WTC11 (cell line): ENCODE measurements around the gene WWOX. TPM values are rescaled to one million over a fixed set of nuclear protein-coding genes. Genes with fewer than 3 reads are reported as not detected.

ENCODE experiments used
- ATAC-seq: fragments of 200-7000 bp; cut with Tn5 transposase; 2 replicates; pipeline ENCODE4 v1.10.0; 2021; ENCODE audit warnings: mild to moderate bottlenecking, moderate library complexity
- CTCF ChIA-PET: fragments of 300-600 bp; sonication (Branson Sonifier 250); formaldehyde crosslinking; loops from one replicate; lab custom pipeline; 2021; ENCODE audit warnings: antibody characterized with exemption; lab: Charles Lee
- POLR2A ChIA-PET: fragments of 350-600 bp; sonication (Branson Sonifier 250); formaldehyde crosslinking; loops from one replicate; lab custom pipeline; 2021; ENCODE audit warnings: antibody characterized with exemption; lab: Charles Lee
- DNase-seq: peaks from one replicate; pipeline ENCODE4 v3.0.0; 2021; ENCODE audit warnings: low spot score
- H3K27ac Mint-ChIP-seq: 2 replicates; pipeline ENCODE4 v1.8.0; 2021; ENCODE audit warnings: mixed read lengths
- H3K27me3 Mint-ChIP-seq: 2 replicates; pipeline ENCODE4 v1.8.0; 2021; ENCODE audit warnings: low read depth, mild to moderate bottlenecking, moderate library complexity, mixed read lengths
- H3K36me3 Mint-ChIP-seq: 2 replicates; pipeline ENCODE4 v1.8.0; 2021; ENCODE audit warnings: mixed read lengths
- H3K4me1 Mint-ChIP-seq: 2 replicates; pipeline ENCODE4 v1.8.0; 2022; ENCODE audit warnings: mixed read lengths
- H3K4me3 Mint-ChIP-seq: 2 replicates; pipeline ENCODE4 v1.8.0; 2021; ENCODE audit warnings: mild to moderate bottlenecking, moderate library complexity, mixed read lengths
- H3K9me3 Mint-ChIP-seq: 2 replicates; pipeline ENCODE4 v1.8.0; 2021; ENCODE audit warnings: mixed read lengths
- E2F1 ChIP-seq: sonication (generic); formaldehyde crosslinking; IDR thresholded peaks from 2 replicates; pipeline ENCODE4 v1.8.0; 2022; ENCODE audit warnings: mild to moderate bottlenecking, missing genetic modification reagents
- E2F5 ChIP-seq: sonication (generic); formaldehyde crosslinking; IDR thresholded peaks from 2 replicates; pipeline ENCODE4 v1.8.1; 2022; ENCODE audit warnings: mild to moderate bottlenecking, moderate library complexity, missing genetic modification reagents
- EMX1 ChIP-seq: fragments of 250-450 bp; sonication (Bioruptor Pico); IDR thresholded peaks from 2 replicates; pipeline ENCODE4 v1.8.0; 2021; ENCODE audit warnings: mild to moderate bottlenecking
- ERG ChIP-seq: fragments of 250-450 bp; sonication (Bioruptor Pico); IDR thresholded peaks from 2 replicates; pipeline ENCODE4 v1.8.0; 2021; ENCODE audit warnings: mild to moderate bottlenecking
- GTF2I ChIP-seq: fragments of 250-450 bp; sonication (Bioruptor Pico); conservative IDR thresholded peaks from 2 replicates; pipeline ENCODE4 v1.4.0; 2021; ENCODE audit warnings: mild to moderate bottlenecking
- HMGXB4 ChIP-seq: sonication (generic); formaldehyde crosslinking; IDR thresholded peaks from 2 replicates; pipeline ENCODE4 v1.8.1; 2023; ENCODE audit warnings: mild to moderate bottlenecking, moderate library complexity, missing genetic modification reagents
- IRF2 ChIP-seq: sonication (generic); formaldehyde crosslinking; IDR thresholded peaks from 2 replicates; pipeline ENCODE4 v1.8.0; 2022; ENCODE audit warnings: low read depth, missing genetic modification reagents, borderline replicate concordance
- NFYB ChIP-seq: sonication (generic); formaldehyde crosslinking; conservative IDR thresholded peaks from 2 replicates; pipeline ENCODE4 v1.8.0; 2022; ENCODE audit warnings: low read depth, missing genetic modification reagents
- NR3C1 ChIP-seq: sonication (generic); formaldehyde crosslinking; conservative IDR thresholded peaks from 2 replicates; pipeline ENCODE4 v1.8.1; 2023; ENCODE audit warnings: low read depth, mild to moderate bottlenecking, missing genetic modification reagents
- PREB ChIP-seq: sonication (generic); formaldehyde crosslinking; IDR thresholded peaks from 2 replicates; pipeline ENCODE4 v1.8.1; 2022; ENCODE audit warnings: mild to moderate bottlenecking, missing genetic modification reagents, moderate library complexity, borderline replicate concordance
- PRRX2 ChIP-seq: fragments of 250-450 bp; sonication (Bioruptor Pico); IDR thresholded peaks from 2 replicates; pipeline ENCODE4 v1.8.0; 2021; ENCODE audit warnings: mild to moderate bottlenecking
- USF1 ChIP-seq: sonication (generic); formaldehyde crosslinking; IDR thresholded peaks from 2 replicates; pipeline ENCODE4 v1.8.0; 2022; ENCODE audit warnings: mild to moderate bottlenecking, missing genetic modification reagents
- ZMAT4 ChIP-seq: fragments of 250-450 bp; sonication (Bioruptor Pico); IDR thresholded peaks from 2 replicates; pipeline ENCODE4 v1.9.0; 2021; ENCODE audit warnings: mild to moderate bottlenecking
- ZNF416 ChIP-seq: fragments of 250-450 bp; sonication (Bioruptor Pico); IDR thresholded peaks from 2 replicates; pipeline ENCODE4 v1.9.0; 2021; ENCODE audit warnings: mild to moderate bottlenecking, inconsistent platforms
- ZNF671 ChIP-seq: fragments of 250-450 bp; sonication (Bioruptor Pico); IDR thresholded peaks from 2 replicates; pipeline ENCODE4 v1.8.0; 2021; ENCODE audit warnings: mild to moderate bottlenecking
- total RNA-seq: library from RNA; stranded (reverse); gene quantifications from 3 replicates; pipeline ENCODE4 v1.2.3, GENCODE V29; 2021

Gene WWOX
- total RNA-seq, 1 experiment from 2014 or later = 15.7 TPM

- TF ChIP-seq ERG (CRISPR knock-in tag) (no peak), E2F5 (CRISPR knock-in tag) (no peak)
- TF ChIP-seq, all 79 proteins: peak for 0
Observed at GRCh38 chr16:79143026-79143425, 1043.6 kb downstream of the WWOX start (continued).

GRCh38 chr16:79150151-79150550, 1050.7 kb downstream of the WWOX start:
- Mint-ChIP-seq H3K27me3 (no peaks in the 10 kb centered on the region; the same call in 1 of the 2 replicates), H3K9me3 (no peaks in the 10 kb centered on the region), H3K4me3 (no peak overlapping the region), H3K27ac (no peak overlapping the region)
- DNase-seq = no peak
- POLR2A ChIA-PET = no interaction called here
- TF ChIP-seq NR3C1 (CRISPR knock-in tag) (no peak), EMX1 (no peak), E2F1 (no peak), ZNF671 (CRISPR knock-in tag) (no peak), ZNF416 (CRISPR knock-in tag) (no peak), USF1 (CRISPR knock-in tag) (no peak), ERG (CRISPR knock-in tag) (no peak), GTF2I (CRISPR knock-in tag) (no peak), IRF2 (no peak), NFYB (CRISPR knock-in tag) (no peak), PRRX2 (CRISPR knock-in tag) (no peak), HMGXB4 (CRISPR knock-in tag) (no peak), ZMAT4 (CRISPR knock-in tag) (no peak)
- TF ChIP-seq, all 79 proteins: peak for 0
- Mint-ChIP-seq H3K36me3 (no peaks in the 10 kb centered on the region), H3K4me1 (peaks cover 12% of the 10 kb centered on the region)
- CTCF ChIA-PET = no interaction called here
- ATAC-seq = no peak

GRCh38 chr16:79150632-79151310, 1051.3 kb downstream of the WWOX start:
- DNase-seq = no peak
- Mint-ChIP-seq H3K36me3 (no peaks in the 10 kb centered on the region), H3K27me3 (no peaks in the 10 kb centered on the region; the same call in 1 of the 2 replicates), H3K27ac (no peak overlapping the region), H3K4me3 (no peak overlapping the region), H3K9me3 (no peaks in the 10 kb centered on the region), H3K4me1 (peaks cover 12% of the 10 kb centered on the region)
- no peak for TF ChIP-seq PREB (CRISPR knock-in tag)
- POLR2A ChIA-PET = no interaction called here
- no peak for ATAC-seq
- CTCF ChIA-PET = no interaction called here
